ENCODE data around the gene CORO2B.

DNA sequence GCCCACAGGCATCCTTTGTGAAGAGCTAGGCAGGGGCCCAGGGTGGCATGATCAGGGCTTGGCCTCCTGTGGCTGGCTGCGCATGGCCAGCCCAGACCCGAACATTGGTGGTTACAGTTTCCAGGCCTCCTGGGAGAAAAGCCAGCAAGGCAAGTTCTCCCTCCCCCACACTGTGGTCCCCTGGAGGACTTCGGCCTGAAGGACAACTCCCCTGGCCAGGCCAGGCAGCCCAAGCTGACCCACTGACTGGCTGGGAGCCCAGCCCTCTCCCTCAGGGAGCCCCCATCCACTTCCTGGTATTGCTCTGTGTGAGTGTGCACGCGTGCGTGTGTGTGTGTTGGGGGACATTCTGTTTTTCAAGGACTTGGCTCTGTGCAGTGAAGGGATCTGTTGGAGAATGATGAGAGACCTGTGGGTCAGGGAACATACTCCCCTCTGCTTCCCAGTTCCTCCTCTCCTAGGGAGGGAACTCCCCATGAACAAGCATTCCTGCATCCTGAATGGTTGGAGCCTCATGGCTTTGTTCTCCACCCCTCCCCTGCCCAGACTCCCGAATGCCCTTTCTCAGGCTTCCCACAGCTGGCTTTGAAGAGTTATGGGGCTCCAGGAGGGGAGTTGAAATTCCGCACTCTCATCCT lies 29.5 kb downstream of the CORO2B start:
- TF ChIP-seq, protein P1, sequence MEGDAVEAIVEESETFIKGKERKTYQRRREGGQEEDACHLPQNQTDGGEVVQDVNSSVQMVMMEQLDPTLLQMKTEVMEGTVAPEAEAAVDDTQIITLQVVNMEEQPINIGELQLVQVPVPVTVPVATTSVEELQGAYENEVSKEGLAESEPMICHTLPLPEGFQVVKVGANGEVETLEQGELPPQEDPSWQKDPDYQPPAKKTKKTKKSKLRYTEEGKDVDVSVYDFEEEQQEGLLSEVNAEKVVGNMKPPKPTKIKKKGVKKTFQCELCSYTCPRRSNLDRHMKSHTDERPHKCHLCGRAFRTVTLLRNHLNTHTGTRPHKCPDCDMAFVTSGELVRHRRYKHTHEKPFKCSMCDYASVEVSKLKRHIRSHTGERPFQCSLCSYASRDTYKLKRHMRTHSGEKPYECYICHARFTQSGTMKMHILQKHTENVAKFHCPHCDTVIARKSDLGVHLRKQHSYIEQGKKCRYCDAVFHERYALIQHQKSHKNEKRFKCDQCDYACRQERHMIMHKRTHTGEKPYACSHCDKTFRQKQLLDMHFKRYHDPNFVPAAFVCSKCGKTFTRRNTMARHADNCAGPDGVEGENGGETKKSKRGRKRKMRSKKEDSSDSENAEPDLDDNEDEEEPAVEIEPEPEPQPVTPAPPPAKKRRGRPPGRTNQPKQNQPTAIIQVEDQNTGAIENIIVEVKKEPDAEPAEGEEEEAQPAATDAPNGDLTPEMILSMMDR (IDR thresholded peaks at IDR 0.05 in 2 of 3, conservative IDR thresholded peaks at IDR 0.05 in 1 of 3; ENCODE audit: insufficient read depth in 2 of 3, low read depth in 1 of 3, low read length in 3 of 3) = no peak
- no peak for TF ChIP-seq BACH1 (tag; IDR thresholded peaks at IDR 0.05)
- TF ChIP-seq EP300 (IDR thresholded peaks at IDR 0.05; ENCODE audit: low read length) = no peak
- TF ChIP-seq, protein P2, sequence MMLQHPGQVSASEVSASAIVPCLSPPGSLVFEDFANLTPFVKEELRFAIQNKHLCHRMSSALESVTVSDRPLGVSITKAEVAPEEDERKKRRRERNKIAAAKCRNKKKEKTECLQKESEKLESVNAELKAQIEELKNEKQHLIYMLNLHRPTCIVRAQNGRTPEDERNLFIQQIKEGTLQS (IDR thresholded peaks at IDR 0.05) = no peak
- TF ChIP-seq, protein P2 (CRISPR knock-in tag; conservative IDR thresholded peaks at IDR 0.05) = no peak
- no peak for TF ChIP-seq SP1 (CRISPR knock-in tag; IDR thresholded peaks at IDR 0.05)
- TF ChIP-seq FOXP4 (CRISPR knock-in tag; IDR thresholded peaks at IDR 0.05; ENCODE audit: borderline replicate concordance) = no peak
- no peak for TF ChIP-seq ZNF232 (CRISPR knock-in tag; IDR thresholded peaks at IDR 0.05)
- no peak for TF ChIP-seq NKRF (IDR thresholded peaks at IDR 0.05; ENCODE audit: borderline replicate concordance)
- no peak for TF ChIP-seq GTF2A2 (tag; IDR thresholded peaks at IDR 0.05)
- TF ChIP-seq PHF20 (IDR thresholded peaks at IDR 0.05; ENCODE audit: partially characterized antibody) = no peak
- no peak for TF ChIP-seq PTBP1 (IDR thresholded peaks at IDR 0.05; ENCODE audit: low read depth, low read length)
- TF ChIP-seq FOSL1 (tag; conservative IDR thresholded peaks at IDR 0.05) = no peak

Measured in K562 (cell line).